Endothelial cell of umbilical vein (primary cell): ENCODE data around the gene GSE1. TPM values are rescaled to one million over a fixed set of nuclear protein-coding genes. Genes with fewer than 3 reads are reported as not detected.

Source experiments
- BruUV-seq: library from RNA; stranded (reverse); fragments of 400-500 nt; replicated peaks from 2 replicates; lab custom pipeline; 2021; lab: Mats Ljungman, UMichigan
- CTCF ChIA-PET: fragments of 300-600, 350-600 bp; sonication (Branson Sonifier 250); formaldehyde crosslinking; loops from one replicate; lab custom pipeline; 2021; ENCODE audit warnings: antibody characterized with exemption, inconsistent platforms; lab: Charles Lee
- POLR2A ChIA-PET: fragments of 300-600, 350-600 bp; sonication (Branson Sonifier 250); formaldehyde crosslinking; loops from one replicate; lab custom pipeline; 2021; ENCODE audit warnings: antibody characterized with exemption, inconsistent platforms; lab: Charles Lee
- DNase-seq: peaks from one replicate; pipeline ENCODE4 v3.0.0-alpha.2; 2011; ENCODE audit warnings: low read depth, low spot score
- FAIRE-seq: peaks from 2 replicates; lab custom pipeline; 2011; peaks lifted over from hg19 to GRCh38; lab: Jason Lieb, UNC
- H2AFZ ChIP-seq: 2 replicates; pipeline ENCODE4 v1.6.0; 2012; ENCODE audit warnings: low read depth, low read length, control low read depth, inconsistent platforms
- H3K27ac ChIP-seq: 2 replicates; pipeline ENCODE4 v1.5.1; 2011; ENCODE audit warnings: low read depth, mild to moderate bottlenecking, control low read depth, low read length, moderate library complexity; ENCODE audit not compliant: insufficient read depth
- H3K27me3 ChIP-seq, 2 experiments: 2 replicates each; pipeline versions ENCODE4 v1.6.0 to v1.6.1; 2011; ENCODE audit warnings: low read length in 2 of 2, mixed read lengths in 1 of 2; ENCODE audit not compliant: control insufficient read depth in 2 of 2, insufficient read depth in 2 of 2
- H3K36me3 ChIP-seq, 2 experiments: 2 replicates in 1 of 2; 3 replicates in 1 of 2; pipeline ENCODE4 v1.5.1; 2011; ENCODE audit warnings: low read length in 2 of 2, mild to moderate bottlenecking in 1 of 2, moderate library complexity in 1 of 2; ENCODE audit not compliant: control insufficient read depth in 2 of 2, insufficient read depth in 2 of 2; ENCODE audit errors: extremely low read depth in 1 of 2
- H3K4me1 ChIP-seq: 3 replicates; pipeline ENCODE4 v1.5.1; 2011; ENCODE audit warnings: mild to moderate bottlenecking, low read length; ENCODE audit not compliant: control insufficient read depth, insufficient read depth; ENCODE audit errors: extremely low read depth
- H3K4me2 ChIP-seq: 2 replicates; pipeline ENCODE4 v1.6.1; 2011; ENCODE audit warnings: low read length, control low read depth, mixed read lengths; ENCODE audit not compliant: insufficient read depth
- H3K4me3 ChIP-seq, 3 experiments: fragments of 200-600 bp in 1 of 3; sonication (generic), shearing (Covaris generic) in 1 of 3; replicated peaks in 1 of 3; 2 replicates each; pipeline ENCODE4 v1.5.1; 2011 to 2016; ENCODE audit warnings: control low read depth in 3 of 3, low read length in 3 of 3, mild to moderate bottlenecking in 2 of 3, inconsistent platforms in 1 of 3, low read depth in 1 of 3, moderate library complexity in 1 of 3; ENCODE audit not compliant: insufficient read depth in 1 of 3
- H3K79me2 ChIP-seq: 2 replicates; pipeline ENCODE4 v1.6.0; 2012; ENCODE audit warnings: low read length, inconsistent platforms; ENCODE audit not compliant: control insufficient read depth, insufficient read depth
- H3K9ac ChIP-seq: replicated peaks from 2 replicates; pipeline ENCODE3; 2011; ENCODE audit warnings: low read length, control low read depth; ENCODE audit not compliant: insufficient read depth; ENCODE audit errors: extremely low read depth
- H3K9me1 ChIP-seq: replicated peaks from 3 replicates; pipeline ENCODE4 v1.6.0; 2011; ENCODE audit warnings: mild to moderate bottlenecking, low read length; ENCODE audit not compliant: control insufficient read depth, insufficient read depth; ENCODE audit errors: extremely low read depth
- H3K9me3 ChIP-seq: replicated peaks from 2 replicates; pipeline ENCODE4 v1.5.1; 2012; ENCODE audit warnings: low read length, inconsistent platforms; ENCODE audit not compliant: control insufficient read depth, insufficient read depth
- H4K20me1 ChIP-seq: replicated peaks from 2 replicates; pipeline ENCODE3; 2011; ENCODE audit warnings: mild to moderate bottlenecking, low read length; ENCODE audit not compliant: control insufficient read depth, insufficient read depth; ENCODE audit errors: extremely low read depth
- CTCF ChIP-seq, 2 donors: IDR thresholded peaks; 1 replicate in 1 of 2; 2 replicates in 1 of 2; pipeline ENCODE4 v1.5.1; 2011; ENCODE audit warnings: low read length in 2 of 2, mild to moderate bottlenecking in 2 of 2, moderate library complexity in 2 of 2, control low read depth in 1 of 2, inconsistent platforms in 1 of 2, low read depth in 1 of 2; ENCODE audit not compliant: insufficient read depth in 1 of 2; ENCODE audit errors: extremely low read depth in 1 of 2
- EZH2 ChIP-seq: IDR thresholded peaks from 2 replicates; pipeline ENCODE4 v1.6.1; 2012; ENCODE audit warnings: borderline replicate concordance, low read depth, mild to moderate bottlenecking, moderate library complexity, low read length, inconsistent platforms; ENCODE audit not compliant: severe bottlenecking
- dilution Hi-C: fragments of 300-500 bp; cut with MboI; formaldehyde crosslinking; loops from one replicate; pipeline ENCODE4 v1.15.0; 2019; ENCODE audit warnings: low sequenced_read_pairs; ENCODE audit not compliant: extremely low pct_ligation_motif_present
- intact Hi-C: fragments of 100-400 bp; cut with micrococcal nuclease; formaldehyde crosslinking; loops from one replicate; pipeline ENCODE4 v1.10.0; 2022
- polyA plus RNA-seq, 4 experiments: library from polyadenylated mRNA; depleted of rRNA in 3 of 4; stranded (reverse) in 3 of 4; unstranded in 1 of 4; fragments of >200 nt; gene quantifications; 2 replicates each; pipeline versions ENCODE4 v1.2.1 to v1.2.3, GENCODE V29; 2011 to 2012; ENCODE audit warnings: missing spikeins in 1 of 4
- total RNA-seq: library from RNA; stranded (reverse); gene quantifications from 2 replicates; pipeline ENCODE4 v1.2.3, GENCODE V29; 2021

GSE1 gene
- total and polyA plus RNA-seq, 2 donors (not counting 3 experiments of a cell fraction or from before 2014, with no cell fraction given) = 4.2 to 18.3 TPM

- H2AFZ ChIP-seq = no peak overlapping the region
- no peaks in the 10 kb centered on the region for H3K9me1 ChIP-seq
- no peak for TF ChIP-seq EZH2
- no peaks in the 10 kb centered on the region for H3K9me3 ChIP-seq
- no peak overlapping the region for H3K27ac ChIP-seq
- DNase-seq (no peak), FAIRE-seq (no peak)
- no peaks in the 10 kb centered on the region for H3K4me1 ChIP-seq
- no peaks in the 10 kb centered on the region for H3K36me3 ChIP-seq
- no TSS peak for BruUV-seq
- H4K20me1 ChIP-seq = no peaks in the 10 kb centered on the region
- CTCF ChIA-PET = no interaction called here
- no peaks in the 10 kb centered on the region for H3K27me3 ChIP-seq
- intact Hi-C loops (no loop called here), dilution Hi-C loops (no loop called here)
- H3K9ac ChIP-seq = no peak overlapping the region
- H3K4me3 ChIP-seq = no peak overlapping the region
- POLR2A ChIA-PET = no interaction called here
- H3K79me2 ChIP-seq = no peaks in the 10 kb centered on the region
- H3K4me2 ChIP-seq = no peak overlapping the region
These were observed 23.2 kb upstream of the GSE1 start for GRCh38 chr16:85589688-85590505.

GRCh38 chr16:85590506-85590832 lies 22.7 kb upstream of the GSE1 start:
- BruUV-seq = no TSS peak
- FAIRE-seq (no peak), DNase-seq (no peak)
- H3K9me3 ChIP-seq = no peaks in the 10 kb centered on the region
- H3K36me3 ChIP-seq = no peaks in the 10 kb centered on the region
- H2AFZ ChIP-seq = no peak overlapping the region
- no peaks in the 10 kb centered on the region for H3K9me1 ChIP-seq
- TF ChIP-seq CTCF (IDR thresholded peaks at IDR 0.05; ENCODE audit: extremely low read depth in 1 of 2, insufficient read depth in 1 of 2, low read depth in 1 of 2, low read length in 2 of 2) = no peak
- no peaks in the 10 kb centered on the region for H4K20me1 ChIP-seq
- CTCF ChIA-PET = no interaction called here
- intact Hi-C loops = no loop called here
- H3K4me1 ChIP-seq = no peaks in the 10 kb centered on the region
- H3K4me3 ChIP-seq = no peak overlapping the region
- H3K4me2 ChIP-seq = no peak overlapping the region
- dilution Hi-C loops = no loop called here
- POLR2A ChIA-PET = no interaction called here
- no peak overlapping the region for H3K9ac ChIP-seq
- no peaks in the 10 kb centered on the region for H3K79me2 ChIP-seq
- no peaks in the 10 kb centered on the region for H3K27me3 ChIP-seq
- no peak overlapping the region for H3K27ac ChIP-seq
